HEK293 (cell line): ENCODE data around the gene FCER2.

Experiments used
- ATF2 ChIP-seq: fragments of 450-650 bp; formaldehyde crosslinking; IDR thresholded peaks from 2 replicates; pipeline ENCODE4 v1.5.1; 2016; ENCODE audit warnings: missing biosample characterization, missing genetic modification characterization, low read depth
- CTCF ChIP-seq: fragments of 450-650 bp; formaldehyde crosslinking; IDR thresholded peaks from 2 replicates; pipeline ENCODE4 v1.5.1; 2016; ENCODE audit warnings: missing biosample characterization, missing genetic modification characterization
- IKZF3 ChIP-seq: fragments of 450-650 bp; IDR thresholded peaks from 2 replicates; pipeline ENCODE4 v1.5.0; 2018; ENCODE audit warnings: missing biosample characterization, mild to moderate bottlenecking, missing genetic modification characterization, moderate library complexity
- TSHZ1 ChIP-seq: fragments of 450-650 bp; formaldehyde crosslinking; IDR thresholded peaks from 2 replicates; pipeline ENCODE4 v1.5.1; 2016; ENCODE audit warnings: missing biosample characterization, missing genetic modification characterization, borderline replicate concordance
- YY1 ChIP-seq: fragments of 450-650 bp; formaldehyde crosslinking; IDR thresholded peaks from 2 replicates; pipeline ENCODE4 v1.5.1; 2018; ENCODE audit warnings: missing biosample characterization, missing genetic modification characterization
- ZNF202 ChIP-seq: fragments of 450-650 bp; formaldehyde crosslinking; IDR thresholded peaks from 2 replicates; pipeline ENCODE4 v1.5.1; 2016; ENCODE audit warnings: missing biosample characterization, missing genetic modification characterization, borderline replicate concordance
- ZNF324 ChIP-seq: fragments of 450-650 bp; formaldehyde crosslinking; IDR thresholded peaks from 2 replicates; pipeline ENCODE4 v1.5.1; 2016; ENCODE audit warnings: missing biosample characterization, missing genetic modification characterization
- ZNF549 ChIP-seq: fragments of 450-650 bp; IDR thresholded peaks from 2 replicates; pipeline ENCODE4 v1.5.1; 2018; ENCODE audit warnings: missing biosample characterization, missing genetic modification characterization, mild to moderate bottlenecking, inconsistent platforms, moderate library complexity
- ZNF843 ChIP-seq: fragments of 450-650 bp; formaldehyde crosslinking; IDR thresholded peaks from 2 replicates; pipeline ENCODE4 v1.5.1; 2016; ENCODE audit warnings: missing biosample characterization, missing genetic modification characterization

GRCh38 chr19:7720351-7720750, 18.4 kb upstream of the FCER2 start:
- TF ChIP-seq CTCF (tag by site-specific recombination): no peak
- no peak for TF ChIP-seq ZNF549
- no peak for TF ChIP-seq IKZF3 (tag by site-specific recombination)
- TF ChIP-seq ZNF202 (tag by site-specific recombination): no peak
- no peak for TF ChIP-seq ZNF324
- no peak for TF ChIP-seq TSHZ1 (tag by site-specific recombination)
- TF ChIP-seq ZNF843 (tag by site-specific recombination): no peak
- TF ChIP-seq YY1 (tag by site-specific recombination): no peak
- TF ChIP-seq ATF2 (tag by site-specific recombination): no peak
